K562 (cell line): ENCODE measurements around the gene DPH7. TPM values are rescaled to one million over a fixed set of nuclear protein-coding genes. Genes with fewer than 3 reads are reported as not detected.

Source experiments
- PRMT5 ChIP-seq: sonication (generic); formaldehyde crosslinking; IDR thresholded peaks from 2 replicates; pipeline ENCODE4 v1.5.0; 2020; ENCODE audit warnings: missing genetic modification reagents
- RERE ChIP-seq: sonication (generic); formaldehyde crosslinking; IDR thresholded peaks from 2 replicates; pipeline ENCODE4 v1.8.0; 2023; ENCODE audit warnings: missing genetic modification reagents, mild to moderate bottlenecking, borderline replicate concordance
- SAFB2 ChIP-seq: fragments of 200-400 bp; formaldehyde crosslinking; IDR thresholded peaks from 2 replicates; pipeline ENCODE4 v1.6.1; 2018; ENCODE audit warnings: borderline replicate concordance, low read length, low read depth, moderate library complexity; ENCODE audit not compliant: severe bottlenecking
- SP2 ChIP-seq: IDR thresholded peaks from 2 replicates; pipeline ENCODE4 v1.6.1; 2011; ENCODE audit warnings: mild to moderate bottlenecking, low read depth, low read length, moderate library complexity; ENCODE audit not compliant: poor library complexity, severe bottlenecking; ENCODE audit errors: extremely low read depth
- ZFPM2 ChIP-seq: fragments of 250-450 bp; sonication (Bioruptor Pico); IDR thresholded peaks from 2 replicates; pipeline ENCODE4 v1.5.1; 2022; ENCODE audit warnings: mild to moderate bottlenecking
- ZNF324 ChIP-seq: fragments of 250-450 bp; sonication (Bioruptor Pico); IDR thresholded peaks from 2 replicates; pipeline ENCODE4 v1.4.0; 2020; ENCODE audit warnings: mild to moderate bottlenecking
- ZNF384 ChIP-seq: IDR thresholded peaks from 2 replicates; pipeline ENCODE4 v1.6.1; 2012; ENCODE audit warnings: low read depth, low read length, improper control_type of control experiment
- polyA plus RNA-seq, 8 experiments: library from polyadenylated mRNA; depleted of rRNA in 4 of 8; stranded (reverse) in 5 of 8; unstranded in 3 of 8; fragments of >200 nt; fragmentation: Nextera tagmentation in 2 of 8; fragmentation: Illumina TruSeq in 1 of 8; extraction: Ambion mirVana in 2 of 8; extraction: Trizol in 1 of 8; gene quantifications; 2 replicates each; pipeline versions ENCODE4 v1.2.1 to v1.2.3, GENCODE V29; 2011 to 2014; ENCODE audit warnings: inconsistent platforms in 1 of 8, missing spikeins in 1 of 8
- total RNA-seq, 7 experiments: library from RNA; depleted of rRNA in 6 of 7; stranded (reverse); fragments of >200 nt in 6 of 7; fragmentation: Illumina TruSeq in 2 of 7; extraction: Trizol in 2 of 7; gene quantifications; 2 replicates each; pipeline versions ENCODE4 v1.2.1 to v1.2.3, GENCODE V29; 2011 to 2021; ENCODE audit warnings: low replicate concordance in 1 of 7
- TF ChIP-seq, protein P1 (sequence below): fragments of 450-650 bp; IDR thresholded peaks from 2 replicates; pipeline ENCODE4 v1.6.1; 2016; ENCODE audit warnings: mild to moderate bottlenecking, moderate library complexity

Gene DPH7
- total and polyA plus RNA-seq, 9 of the 15 experiments (the other 6 are each of a cell fraction or from before 2014, with no cell fraction given) = 13.9 to 68.6 (median 41.3) TPM

DNA sequence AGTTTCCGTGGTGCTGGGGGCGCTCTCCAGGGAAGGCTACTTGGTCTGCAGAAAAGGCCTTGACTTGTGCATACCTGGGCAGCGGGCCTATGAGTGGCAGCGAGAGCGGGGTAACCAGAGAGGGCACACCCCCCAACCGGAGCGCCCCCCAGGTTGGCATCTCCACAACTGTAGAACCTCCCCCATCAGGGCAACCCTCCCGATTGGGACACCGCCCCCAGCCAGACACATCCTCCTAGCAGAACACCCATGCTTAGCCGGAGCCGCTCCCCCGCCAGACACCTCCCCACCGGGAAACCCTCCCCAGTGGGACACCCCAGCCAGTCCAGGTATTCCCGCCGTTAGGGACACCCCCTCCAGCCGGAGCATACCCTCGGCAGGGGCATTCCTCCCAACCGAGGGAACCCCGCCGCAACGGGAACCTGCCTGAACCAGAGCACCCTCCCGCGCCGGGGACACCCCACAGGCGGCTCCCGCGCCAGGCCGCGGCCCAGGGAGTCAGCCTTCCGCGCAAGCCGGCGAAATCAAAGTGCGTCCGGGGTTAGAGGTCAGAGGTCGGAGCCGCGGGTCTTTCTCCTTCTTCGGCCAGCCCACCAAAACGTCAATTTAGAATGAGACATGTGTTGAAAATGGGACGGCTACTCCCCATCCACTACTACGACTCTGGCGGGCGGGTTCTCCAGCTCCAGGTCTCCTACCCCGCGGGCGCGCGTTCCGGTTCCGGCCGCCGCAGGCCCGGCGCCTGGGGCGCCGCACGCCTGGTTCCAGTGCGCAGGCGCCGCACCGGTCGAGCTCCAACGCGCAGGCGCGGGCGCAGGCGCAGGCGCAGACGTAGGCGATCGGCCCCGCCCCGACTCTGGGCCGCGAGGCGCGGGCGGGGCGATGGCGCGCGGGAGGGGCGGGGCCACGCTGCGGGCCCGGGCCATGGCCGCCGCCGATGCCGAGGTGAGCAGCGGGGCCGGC lies 39.7 kb upstream of the DPH7 start, which contains the start of gene EHMT1 (continued):
- TF ChIP-seq, protein P1, sequence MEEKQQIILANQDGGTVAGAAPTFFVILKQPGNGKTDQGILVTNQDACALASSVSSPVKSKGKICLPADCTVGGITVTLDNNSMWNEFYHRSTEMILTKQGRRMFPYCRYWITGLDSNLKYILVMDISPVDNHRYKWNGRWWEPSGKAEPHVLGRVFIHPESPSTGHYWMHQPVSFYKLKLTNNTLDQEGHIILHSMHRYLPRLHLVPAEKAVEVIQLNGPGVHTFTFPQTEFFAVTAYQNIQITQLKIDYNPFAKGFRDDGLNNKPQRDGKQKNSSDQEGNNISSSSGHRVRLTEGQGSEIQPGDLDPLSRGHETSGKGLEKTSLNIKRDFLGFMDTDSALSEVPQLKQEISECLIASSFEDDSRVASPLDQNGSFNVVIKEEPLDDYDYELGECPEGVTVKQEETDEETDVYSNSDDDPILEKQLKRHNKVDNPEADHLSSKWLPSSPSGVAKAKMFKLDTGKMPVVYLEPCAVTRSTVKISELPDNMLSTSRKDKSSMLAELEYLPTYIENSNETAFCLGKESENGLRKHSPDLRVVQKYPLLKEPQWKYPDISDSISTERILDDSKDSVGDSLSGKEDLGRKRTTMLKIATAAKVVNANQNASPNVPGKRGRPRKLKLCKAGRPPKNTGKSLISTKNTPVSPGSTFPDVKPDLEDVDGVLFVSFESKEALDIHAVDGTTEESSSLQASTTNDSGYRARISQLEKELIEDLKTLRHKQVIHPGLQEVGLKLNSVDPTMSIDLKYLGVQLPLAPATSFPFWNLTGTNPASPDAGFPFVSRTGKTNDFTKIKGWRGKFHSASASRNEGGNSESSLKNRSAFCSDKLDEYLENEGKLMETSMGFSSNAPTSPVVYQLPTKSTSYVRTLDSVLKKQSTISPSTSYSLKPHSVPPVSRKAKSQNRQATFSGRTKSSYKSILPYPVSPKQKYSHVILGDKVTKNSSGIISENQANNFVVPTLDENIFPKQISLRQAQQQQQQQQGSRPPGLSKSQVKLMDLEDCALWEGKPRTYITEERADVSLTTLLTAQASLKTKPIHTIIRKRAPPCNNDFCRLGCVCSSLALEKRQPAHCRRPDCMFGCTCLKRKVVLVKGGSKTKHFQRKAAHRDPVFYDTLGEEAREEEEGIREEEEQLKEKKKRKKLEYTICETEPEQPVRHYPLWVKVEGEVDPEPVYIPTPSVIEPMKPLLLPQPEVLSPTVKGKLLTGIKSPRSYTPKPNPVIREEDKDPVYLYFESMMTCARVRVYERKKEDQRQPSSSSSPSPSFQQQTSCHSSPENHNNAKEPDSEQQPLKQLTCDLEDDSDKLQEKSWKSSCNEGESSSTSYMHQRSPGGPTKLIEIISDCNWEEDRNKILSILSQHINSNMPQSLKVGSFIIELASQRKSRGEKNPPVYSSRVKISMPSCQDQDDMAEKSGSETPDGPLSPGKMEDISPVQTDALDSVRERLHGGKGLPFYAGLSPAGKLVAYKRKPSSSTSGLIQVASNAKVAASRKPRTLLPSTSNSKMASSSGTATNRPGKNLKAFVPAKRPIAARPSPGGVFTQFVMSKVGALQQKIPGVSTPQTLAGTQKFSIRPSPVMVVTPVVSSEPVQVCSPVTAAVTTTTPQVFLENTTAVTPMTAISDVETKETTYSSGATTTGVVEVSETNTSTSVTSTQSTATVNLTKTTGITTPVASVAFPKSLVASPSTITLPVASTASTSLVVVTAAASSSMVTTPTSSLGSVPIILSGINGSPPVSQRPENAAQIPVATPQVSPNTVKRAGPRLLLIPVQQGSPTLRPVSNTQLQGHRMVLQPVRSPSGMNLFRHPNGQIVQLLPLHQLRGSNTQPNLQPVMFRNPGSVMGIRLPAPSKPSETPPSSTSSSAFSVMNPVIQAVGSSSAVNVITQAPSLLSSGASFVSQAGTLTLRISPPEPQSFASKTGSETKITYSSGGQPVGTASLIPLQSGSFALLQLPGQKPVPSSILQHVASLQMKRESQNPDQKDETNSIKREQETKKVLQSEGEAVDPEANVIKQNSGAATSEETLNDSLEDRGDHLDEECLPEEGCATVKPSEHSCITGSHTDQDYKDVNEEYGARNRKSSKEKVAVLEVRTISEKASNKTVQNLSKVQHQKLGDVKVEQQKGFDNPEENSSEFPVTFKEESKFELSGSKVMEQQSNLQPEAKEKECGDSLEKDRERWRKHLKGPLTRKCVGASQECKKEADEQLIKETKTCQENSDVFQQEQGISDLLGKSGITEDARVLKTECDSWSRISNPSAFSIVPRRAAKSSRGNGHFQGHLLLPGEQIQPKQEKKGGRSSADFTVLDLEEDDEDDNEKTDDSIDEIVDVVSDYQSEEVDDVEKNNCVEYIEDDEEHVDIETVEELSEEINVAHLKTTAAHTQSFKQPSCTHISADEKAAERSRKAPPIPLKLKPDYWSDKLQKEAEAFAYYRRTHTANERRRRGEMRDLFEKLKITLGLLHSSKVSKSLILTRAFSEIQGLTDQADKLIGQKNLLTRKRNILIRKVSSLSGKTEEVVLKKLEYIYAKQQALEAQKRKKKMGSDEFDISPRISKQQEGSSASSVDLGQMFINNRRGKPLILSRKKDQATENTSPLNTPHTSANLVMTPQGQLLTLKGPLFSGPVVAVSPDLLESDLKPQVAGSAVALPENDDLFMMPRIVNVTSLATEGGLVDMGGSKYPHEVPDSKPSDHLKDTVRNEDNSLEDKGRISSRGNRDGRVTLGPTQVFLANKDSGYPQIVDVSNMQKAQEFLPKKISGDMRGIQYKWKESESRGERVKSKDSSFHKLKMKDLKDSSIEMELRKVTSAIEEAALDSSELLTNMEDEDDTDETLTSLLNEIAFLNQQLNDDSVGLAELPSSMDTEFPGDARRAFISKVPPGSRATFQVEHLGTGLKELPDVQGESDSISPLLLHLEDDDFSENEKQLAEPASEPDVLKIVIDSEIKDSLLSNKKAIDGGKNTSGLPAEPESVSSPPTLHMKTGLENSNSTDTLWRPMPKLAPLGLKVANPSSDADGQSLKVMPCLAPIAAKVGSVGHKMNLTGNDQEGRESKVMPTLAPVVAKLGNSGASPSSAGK = no peak
- 0 out of 2 replicates have a peak, but pooled peaks have one; percentile 10 for TF ChIP-seq ZNF324
- no peak for TF ChIP-seq RERE
- no peak for TF ChIP-seq SAFB2
- TF ChIP-seq ZNF384 = no peak
- TF ChIP-seq ZFPM2 (CRISPR knock-in tag) = no peak
- TF ChIP-seq SP2 = no peak
- TF ChIP-seq PRMT5 (CRISPR knock-in tag) = no peak
